Thoracic aorta (tissue), 2 donors: Measurements from ENCODE around the gene IRX1. TPM values are rescaled to one million over a fixed set of nuclear protein-coding genes. Genes with fewer than 3 reads are reported as not detected.

Experiments used
- ATAC-seq: fragments of 150-250 bp; one replicate; pipeline ENCODE4 v1.8.0; 2017; ENCODE audit warnings: low read depth; ENCODE audit not compliant: insufficient number of reproducible peaks, low FRiP score
- DNase-seq: peaks from one replicate; pipeline ENCODE4 v3.0.0-alpha.2; 2020; ENCODE audit warnings: low spot score
- H3K27ac ChIP-seq, 2 donors: fragments of 200-600 bp; sonication (generic); 1 replicate in 1 of 2; 2 replicates in 1 of 2; pipeline ENCODE4 v1.5.1; 2016; ENCODE audit warnings: mild to moderate bottlenecking in 2 of 2, moderate library complexity in 2 of 2
- H3K27me3 ChIP-seq: fragments of 200-600 bp; sonication (generic); replicated peaks from 2 replicates; pipeline ENCODE4 v1.6.0; 2016; ENCODE audit warnings: mild to moderate bottlenecking; ENCODE audit not compliant: insufficient read depth
- H3K36me3 ChIP-seq: fragments of 200-600 bp; sonication (generic); one replicate; pipeline ENCODE4 v1.5.1; 2016
- H3K4me1 ChIP-seq, 2 donors: fragments of 200-600 bp; sonication (generic); 1 replicate in 1 of 2; 2 replicates in 1 of 2; pipeline versions ENCODE4 v1.5.1 to v1.6.0; 2016; ENCODE audit warnings: low read depth in 2 of 2, mild to moderate bottlenecking in 1 of 2; ENCODE audit not compliant: control insufficient read depth in 1 of 2
- H3K4me3 ChIP-seq: fragments of 200-600 bp; sonication (generic); 2 replicates; pipeline ENCODE4 v1.5.1; 2016; ENCODE audit warnings: mild to moderate bottlenecking
- H3K9me3 ChIP-seq: fragments of 200-600 bp; sonication (generic); 2 replicates; pipeline ENCODE4 v1.5.1; 2016
- CTCF ChIP-seq: fragments of 200-600 bp; sonication (generic); IDR thresholded peaks from one replicate; pipeline ENCODE4 v1.5.1; 2019; ENCODE audit warnings: antibody characterized with exemption
- total RNA-seq, 2 donors: library from RNA; depleted of rRNA; stranded (reverse); fragments of >200 nt; gene quantifications; one replicate each; pipeline versions ENCODE4 v1.1.0 to v1.2.3, GENCODE V29; 2016

Gene IRX1
- 10 to 100 TPM in 1 of 2 donors, 1 to 10 TPM in 1; 5.7 to 11.1 TPM for total RNA-seq

- Histone ChIP-seq H3K4me1 (peaks cover 0 to 13% of the 10 kb centered on the region in 2 donors), H3K27me3 (no peaks in the 10 kb centered on the region), H3K27ac (peak within 1 kb of the TSS; percentile 72 to 82), H3K36me3 (no peaks in the 10 kb centered on the region), H3K4me3 (peak within 1 kb of the TSS; percentile 72), H3K9me3 (no peaks in the 10 kb centered on the region)
- no peak for DNase-seq
- no peak for ATAC-seq
- TF ChIP-seq CTCF = no peak
Observed at GRCh38 chr5:3595006-3595961, at the start of gene IRX1. IRX1 (plus strand) TSS chr5:3595832; CDS start chr5:3596106, 274 bp downstream.

DNA sequence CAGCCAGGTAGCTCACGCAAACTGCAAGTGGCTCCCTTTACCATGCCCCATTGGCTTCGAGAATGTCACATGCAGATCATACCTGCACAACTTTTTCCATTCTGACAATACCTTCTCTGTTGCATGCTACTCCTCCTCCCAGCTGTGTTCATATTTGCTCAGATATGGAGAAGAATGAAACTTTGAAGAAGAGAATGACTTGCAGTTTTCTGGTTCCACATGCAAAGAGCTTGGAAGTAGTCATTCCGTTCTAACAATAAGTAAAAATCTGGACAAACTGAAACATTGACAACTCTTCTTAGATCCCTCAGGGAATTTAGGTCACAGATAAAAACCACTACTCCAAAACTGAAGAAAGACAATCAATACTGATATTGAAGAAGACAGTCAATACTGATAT is 49.6 kb upstream of the IRX1 start:
- DNase-seq (no peak), ATAC-seq (no peak)
- TF ChIP-seq CTCF = no peak
- Histone ChIP-seq H3K4me1 (no peaks in the 10 kb centered on the region), H3K9me3 (no peaks in the 10 kb centered on the region), H3K27ac (no peak overlapping the region), H3K4me3 (no peak overlapping the region), H3K36me3 (no peaks in the 10 kb centered on the region), H3K27me3 (no peaks in the 10 kb centered on the region)

GRCh38 chr5:3564116-3564515 is 31.5 kb upstream of the IRX1 start:
- Histone ChIP-seq H3K9me3 (no peaks in the 10 kb centered on the region), H3K4me1 (no peaks in the 10 kb centered on the region), H3K36me3 (no peaks in the 10 kb centered on the region), H3K27me3 (no peaks in the 10 kb centered on the region), H3K27ac (no peak overlapping the region), H3K4me3 (no peak overlapping the region)
- no peak for TF ChIP-seq CTCF
- ATAC-seq = no peak
- DNase-seq = no peak

- H3K4me3 ChIP-seq = no peak overlapping the region
- TF ChIP-seq CTCF = no peak
- no peak for ATAC-seq
- DNase-seq = no peak
- no peaks in the 10 kb centered on the region for H3K36me3 ChIP-seq
- no peak overlapping the region for H3K27ac ChIP-seq
- H3K9me3 ChIP-seq = no peaks in the 10 kb centered on the region
- no peaks in the 10 kb centered on the region for H3K27me3 ChIP-seq
- H3K4me1 ChIP-seq = no peaks in the 10 kb centered on the region
Observed at GRCh38 chr5:3564827-3565518, 30.7 kb upstream of the IRX1 start.
